ENCODE results near the gene SPOP.
"Not testable (repeated sequence)": the region's sequence is repeated elsewhere in the genome, so short reads cannot be mapped to it uniquely, and the experiment has no call there.

The SPOP gene

DNA sequence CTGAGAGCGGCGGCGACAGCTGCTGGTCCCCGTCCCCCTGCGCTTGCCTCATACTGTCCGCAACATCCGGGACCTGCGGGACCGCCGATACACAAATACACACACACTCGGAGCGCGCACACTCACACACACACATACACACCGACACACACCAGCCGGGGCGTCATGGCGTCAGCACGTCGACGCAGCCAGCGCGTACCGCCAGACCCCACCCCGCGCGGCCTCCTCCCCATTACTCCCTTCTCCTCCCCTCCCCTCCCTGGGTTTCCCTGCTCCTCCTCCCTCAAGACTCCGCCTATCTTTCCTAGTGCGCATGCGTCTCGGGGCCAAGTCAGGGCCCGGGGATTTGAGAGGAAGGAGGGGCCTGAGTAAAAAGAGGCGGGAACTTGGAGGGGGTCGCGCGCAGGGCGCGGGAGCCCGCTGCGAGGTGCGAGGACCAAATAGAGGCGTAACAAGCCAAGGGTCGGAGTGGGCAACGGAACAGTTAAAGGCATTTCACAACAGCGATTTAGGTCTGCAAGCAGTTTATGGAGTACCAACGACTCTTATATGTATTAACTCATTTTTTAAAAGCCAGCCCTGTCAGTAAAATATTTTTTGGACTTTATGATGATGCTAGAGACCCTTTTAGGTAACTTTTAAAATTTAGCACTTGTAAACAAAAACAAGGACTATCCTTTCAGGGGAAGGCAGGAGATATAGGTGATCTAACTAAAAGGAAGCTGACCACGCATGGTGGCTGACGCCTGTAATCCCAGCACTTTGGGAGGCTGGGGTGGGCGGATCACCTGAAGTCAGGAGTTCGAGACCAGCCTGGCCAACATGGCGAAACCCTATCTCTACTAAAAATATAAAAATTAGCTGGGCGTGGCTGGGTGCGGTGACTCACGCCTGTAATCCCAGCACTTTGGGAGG, at the start of gene SPOP:
SPOP (minus strand) TSS at position 165 of the 915 bp plus-strand sequence. CDS start 55,287 bp downstream, outside the sequence.
- in situ Hi-C loops (cut with HindIII; ENCODE audit: low sequenced_read_pairs), result no loop called here

DNA sequence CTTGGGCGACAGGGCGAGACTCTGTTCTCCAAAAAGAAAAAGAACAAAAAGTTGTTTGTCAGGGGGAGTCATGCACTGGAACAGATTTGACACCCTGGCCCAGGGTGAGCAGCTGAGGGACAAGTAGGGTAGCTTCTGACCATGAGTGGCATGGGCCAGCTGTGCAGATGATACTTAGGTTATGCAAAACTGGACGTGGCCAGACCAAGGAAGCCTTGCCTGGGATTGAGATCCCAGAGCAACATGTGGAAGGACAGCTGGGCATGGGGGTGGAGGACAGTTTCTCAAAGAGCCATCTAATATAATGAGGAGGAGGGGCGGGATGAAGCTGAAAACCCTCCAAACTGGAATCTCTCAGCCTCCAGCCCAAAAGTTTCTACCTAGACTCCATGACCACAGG, 49.5 kb upstream of the SPOP start:
- in situ Hi-C loops (cut with HindIII; ENCODE audit: low sequenced_read_pairs), result no loop called here

DNA sequence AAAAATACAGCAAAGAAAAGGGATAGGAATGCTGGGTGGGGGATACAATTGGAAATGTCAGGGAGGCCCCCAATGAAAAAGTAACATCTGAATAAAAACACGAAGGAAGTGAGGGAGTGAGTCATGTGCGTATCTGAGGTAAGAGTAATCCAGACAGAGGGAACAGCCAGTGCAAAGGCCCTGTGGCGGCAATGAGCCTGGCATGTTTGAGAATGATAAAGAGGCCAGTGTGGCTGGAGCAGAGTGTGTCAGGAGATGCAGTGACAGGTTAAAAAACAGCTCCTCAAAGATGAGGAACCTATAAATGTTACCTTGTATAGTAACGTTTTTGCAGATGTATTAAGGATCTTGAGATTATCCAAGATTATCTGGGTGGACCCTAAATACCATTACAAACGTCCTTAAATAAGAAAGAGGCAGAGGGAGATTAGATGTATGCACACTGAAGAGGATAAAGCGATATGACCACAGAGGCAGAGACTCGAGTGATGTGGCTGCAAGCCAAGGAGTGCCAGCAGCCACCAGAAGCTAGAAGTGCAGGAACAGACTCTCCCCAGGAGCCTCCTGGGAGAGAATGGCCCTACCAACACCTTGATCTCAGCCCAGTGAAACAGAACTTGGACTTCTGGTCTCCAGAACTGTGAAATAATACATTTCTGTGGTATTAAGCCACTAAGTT, 47.7 kb upstream of the SPOP start:
- in situ Hi-C loops (cut with HindIII; ENCODE audit: low sequenced_read_pairs), result no loop called here

DNA sequence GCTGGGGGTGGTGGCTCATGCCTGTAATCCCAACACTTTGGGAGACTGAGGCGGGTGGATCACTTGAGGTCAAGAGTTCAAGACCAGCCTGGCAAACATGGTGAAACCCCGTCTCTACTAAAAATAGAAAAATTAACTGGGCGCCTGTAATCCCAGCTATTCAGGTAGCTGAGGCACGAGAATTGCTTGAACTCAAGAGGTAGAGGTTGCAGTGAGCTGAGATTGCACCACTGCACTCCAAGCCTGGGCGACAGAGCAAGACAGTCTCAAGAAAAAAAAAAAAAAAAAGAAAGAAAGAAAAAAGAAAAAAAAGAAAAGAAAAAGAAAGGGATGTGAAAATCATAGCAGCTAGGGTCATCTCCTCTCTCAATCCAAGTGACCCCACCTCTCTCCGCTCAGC, 46.7 kb upstream of the SPOP start:
- in situ Hi-C loops (cut with HindIII; ENCODE audit: low sequenced_read_pairs), result not testable (repeated sequence)

DNA sequence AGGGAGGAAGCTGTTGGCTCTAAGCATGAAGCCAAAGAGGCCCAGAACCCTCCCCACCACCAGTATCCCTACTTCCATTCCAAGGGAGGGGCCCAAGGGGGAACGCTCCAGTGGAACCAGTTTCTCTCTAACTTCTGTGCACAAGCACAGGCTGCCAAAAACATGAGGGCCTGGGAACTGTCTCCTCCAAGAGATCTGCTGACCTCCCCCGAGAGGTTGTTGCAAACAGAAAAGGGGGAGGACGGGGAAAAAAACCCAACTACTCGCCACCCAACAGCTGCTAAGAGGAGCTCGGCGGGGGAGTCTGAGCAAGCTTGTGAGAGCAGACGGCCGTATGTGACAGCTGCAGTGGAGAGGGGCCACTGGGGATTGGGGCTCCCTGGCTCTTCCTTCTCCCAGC, 45.5 kb upstream of the SPOP start:
- in situ Hi-C loops (cut with HindIII; ENCODE audit: low sequenced_read_pairs), result no loop called here

DNA sequence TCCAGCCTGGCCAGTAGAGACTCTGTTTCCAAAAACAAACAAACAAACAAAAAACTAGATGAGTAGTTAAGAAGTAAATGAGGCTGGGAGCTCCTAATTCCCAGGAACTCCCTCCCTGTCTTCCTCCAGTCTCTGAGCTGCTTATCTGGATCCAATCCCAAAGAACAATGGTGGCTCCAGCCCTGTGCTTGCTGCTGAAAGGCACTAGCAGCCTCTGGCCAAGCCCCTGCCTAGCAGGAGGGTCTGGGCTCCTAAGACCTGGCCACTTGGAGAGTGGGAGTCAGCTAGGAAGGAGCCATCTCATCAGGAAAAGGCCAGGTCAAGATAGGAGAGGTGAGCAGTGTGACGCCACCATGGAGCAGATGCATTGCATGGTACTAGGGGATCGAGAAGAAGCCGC, 44.2 kb upstream of the SPOP start:
- in situ Hi-C loops (cut with HindIII; ENCODE audit: low sequenced_read_pairs), result no loop called here

DNA sequence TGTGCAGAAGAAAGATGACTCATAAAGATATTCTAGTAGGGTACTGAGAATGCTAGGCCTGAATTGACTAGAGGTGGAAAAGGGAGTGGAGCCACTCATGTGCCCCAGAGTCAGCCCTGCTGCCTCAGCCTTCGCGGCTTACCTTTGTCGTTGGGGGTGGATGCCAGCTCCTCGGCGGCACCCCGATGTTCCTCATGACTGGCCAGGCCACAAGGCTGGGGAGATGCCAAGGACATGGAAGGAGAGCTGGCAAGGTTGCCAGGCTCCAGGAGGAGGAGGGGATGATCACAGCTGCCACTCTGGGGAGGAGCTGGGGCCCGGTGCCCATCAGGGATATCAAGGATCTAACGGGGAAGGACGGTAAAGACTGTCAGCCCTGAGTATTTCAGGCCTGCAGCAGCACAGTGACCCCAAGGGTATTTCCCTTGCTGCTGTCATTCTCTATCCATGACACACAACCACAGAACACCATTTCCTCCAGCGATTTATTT, 39.5 kb upstream of the SPOP start:
- in situ Hi-C loops (cut with HindIII; ENCODE audit: low sequenced_read_pairs), result no loop called here

DNA sequence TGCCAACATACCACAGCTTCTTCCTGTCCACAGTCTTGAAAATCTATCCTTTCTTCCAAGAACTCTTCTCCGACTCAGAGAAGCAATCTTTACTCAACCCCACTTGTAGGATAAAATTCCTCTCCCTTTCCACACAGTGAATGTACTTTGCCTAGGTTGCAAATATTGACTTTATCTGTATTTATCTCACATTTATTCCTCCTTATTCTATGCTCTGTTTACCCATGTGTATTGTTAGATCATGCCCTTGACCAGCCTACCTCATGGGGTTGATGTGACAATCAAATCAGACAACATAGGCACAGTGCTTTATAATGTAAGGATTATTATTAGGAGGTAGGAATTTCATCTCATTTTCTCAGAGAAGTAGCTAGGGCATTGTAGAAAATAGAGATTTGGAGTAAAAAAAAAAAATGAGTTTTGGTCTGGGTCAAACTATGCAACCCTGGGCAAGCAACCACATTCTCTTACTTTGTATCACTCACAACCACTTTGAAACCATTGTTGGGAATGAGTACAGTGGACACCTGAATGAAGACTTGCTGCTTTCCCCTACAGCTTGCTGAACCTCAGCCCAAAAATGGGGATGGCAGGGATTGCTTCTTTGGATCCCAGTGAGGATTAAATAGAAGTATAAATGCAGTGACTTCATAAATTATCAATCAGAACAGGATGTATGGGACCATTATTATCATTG, 38.9 kb upstream of the SPOP start:
- in situ Hi-C loops (cut with HindIII; ENCODE audit: low sequenced_read_pairs), result no loop called here

DNA sequence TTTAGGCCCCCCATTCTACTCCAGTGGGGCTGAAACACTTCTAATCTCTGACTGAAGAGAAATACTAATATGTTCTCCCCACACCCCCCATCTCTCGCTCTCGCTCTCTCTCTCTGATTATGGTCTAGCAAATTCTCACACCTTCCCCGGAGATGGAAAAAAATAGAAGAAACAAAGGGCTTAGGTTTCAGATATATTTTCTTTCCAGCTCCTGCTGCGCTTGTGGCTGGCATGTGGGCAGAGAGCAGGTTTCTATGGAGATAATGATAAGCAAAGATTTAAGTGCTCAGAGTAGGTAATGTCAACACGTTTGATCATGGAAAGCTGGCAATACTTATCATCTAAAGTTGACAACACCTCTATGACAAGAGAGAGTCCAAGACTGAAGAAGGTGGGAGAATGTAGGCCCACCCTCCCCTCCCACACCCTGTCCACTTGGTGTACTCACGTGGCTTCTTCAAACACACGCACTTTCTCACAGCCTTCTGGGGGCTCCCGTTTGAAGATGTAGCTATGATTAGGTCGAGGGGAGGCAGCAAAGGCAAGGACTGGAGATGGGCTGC, 37.9 kb upstream of the SPOP start:
- in situ Hi-C loops (cut with HindIII; ENCODE audit: low sequenced_read_pairs), result no loop called here

DNA sequence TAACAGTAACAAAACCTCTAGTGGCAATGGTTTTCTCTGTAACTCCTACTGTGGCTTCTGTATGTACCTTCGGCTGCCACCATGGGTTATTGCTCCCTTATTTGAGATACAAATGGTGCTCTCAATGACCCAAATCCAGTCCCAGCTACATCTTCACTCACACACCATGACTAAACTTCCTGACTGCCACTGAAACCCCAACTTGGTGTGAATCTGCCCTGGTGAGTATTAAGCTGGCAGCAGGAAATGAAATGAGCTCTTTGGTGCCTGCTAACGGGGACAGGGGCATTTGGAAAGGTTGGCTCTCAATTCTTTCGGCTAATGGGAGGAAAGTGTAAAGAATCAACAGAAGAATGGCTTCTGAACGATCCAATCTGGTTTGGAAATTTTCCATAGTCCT, 37.3 kb upstream of the SPOP start:
- in situ Hi-C loops (cut with HindIII; ENCODE audit: low sequenced_read_pairs), result no loop called here

DNA sequence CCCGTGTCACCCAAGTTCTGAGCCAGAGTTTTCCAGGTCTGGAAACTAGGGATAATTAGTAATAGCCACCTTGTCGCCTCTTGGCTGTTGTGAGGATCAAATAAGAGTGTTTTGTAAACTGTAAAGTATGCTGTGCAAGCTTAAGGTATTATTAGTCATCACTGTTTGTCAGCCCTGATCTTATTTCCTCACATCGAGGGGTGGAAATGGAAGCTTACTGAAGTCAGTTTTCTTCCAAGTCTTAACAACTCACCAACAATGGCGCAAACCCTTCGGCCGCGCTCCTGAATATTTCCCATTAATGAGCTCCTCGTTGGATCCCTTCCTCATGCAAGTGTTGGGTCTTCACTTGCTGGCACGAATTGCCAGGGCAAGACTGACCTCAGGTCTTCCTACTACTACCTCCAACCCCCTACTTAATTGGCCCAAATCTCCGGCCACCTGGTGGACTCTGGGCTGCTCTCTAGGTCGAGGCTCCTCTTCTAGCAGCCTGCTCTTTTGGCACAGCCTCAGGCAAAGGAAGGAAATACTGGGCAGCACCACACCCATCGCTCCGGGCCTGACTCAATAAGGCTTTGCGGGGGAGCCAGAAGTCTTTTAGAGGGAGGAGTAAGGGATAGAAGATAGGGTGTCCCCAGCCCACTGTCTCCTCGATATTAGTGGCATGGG, 30.8 kb upstream of the SPOP start:
- in situ Hi-C loops (cut with HindIII; ENCODE audit: low sequenced_read_pairs), result no loop called here

DNA sequence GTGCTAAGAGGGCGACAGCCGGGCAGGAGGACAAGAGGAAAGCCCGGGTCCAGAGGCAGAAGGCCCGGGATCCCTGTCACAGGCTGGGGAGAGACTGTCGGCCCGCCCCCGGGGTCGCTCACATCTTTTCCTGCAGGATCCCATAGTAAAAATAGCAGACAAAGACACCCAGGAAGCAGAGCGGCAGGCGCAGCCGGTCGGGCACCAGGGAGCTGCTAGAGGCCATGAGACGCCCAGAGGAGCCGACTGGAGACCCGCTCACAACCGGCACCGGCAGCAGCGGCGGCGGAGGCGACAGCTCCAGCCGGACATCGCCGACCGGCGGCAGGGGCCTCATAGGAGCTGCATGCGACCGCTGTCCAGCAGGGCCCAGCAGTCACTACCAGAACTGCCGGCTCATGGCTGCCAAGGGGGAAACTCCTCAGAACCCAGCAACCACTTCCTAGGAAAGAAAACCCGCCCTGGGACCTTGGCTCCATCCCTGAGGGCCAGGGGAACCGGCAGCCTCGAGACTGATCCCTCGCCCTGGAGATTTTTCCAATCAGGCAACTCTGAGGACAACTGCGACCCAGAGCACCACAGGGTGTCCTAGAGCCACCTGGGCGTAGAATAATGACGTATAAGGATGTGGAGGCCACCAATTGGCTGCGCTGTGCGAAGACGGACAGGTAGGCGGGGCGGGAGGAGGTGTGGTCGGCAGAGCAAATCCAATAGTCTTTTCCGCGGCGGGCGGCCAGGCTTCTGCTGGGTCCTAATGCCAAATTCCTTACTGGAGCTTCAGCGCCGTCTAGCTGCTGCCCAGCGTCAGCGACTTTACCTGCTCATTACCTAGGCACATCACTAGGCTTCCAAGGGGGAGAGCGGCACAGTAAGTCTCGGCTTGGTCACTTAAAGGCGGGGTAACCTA, 30.0 kb upstream of the SPOP start, which contains the start of gene SLC35B1:
SLC35B1 (minus strand) TSS at position 357 of the 907 bp plus-strand sequence; CDS start at position 226, 131 bp downstream.
- in situ Hi-C loops (cut with HindIII; ENCODE audit: low sequenced_read_pairs), result no loop called here

DNA sequence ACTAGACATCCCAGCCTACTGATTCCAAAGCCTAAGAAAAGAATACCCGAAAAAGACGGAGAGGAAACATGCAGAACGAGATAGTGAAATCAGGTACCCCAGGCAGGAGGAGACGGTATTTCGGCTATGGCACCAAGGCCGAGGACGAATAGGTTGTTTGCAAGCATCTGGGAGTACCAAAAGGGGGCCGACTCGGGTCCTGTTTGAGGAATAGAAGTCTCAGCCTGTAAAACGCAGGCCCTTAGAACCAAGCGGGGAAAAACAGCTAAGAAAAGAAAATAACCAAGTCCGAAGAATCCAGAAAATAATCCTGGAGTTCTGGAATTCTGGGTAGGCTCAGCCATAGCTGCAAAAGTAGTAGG, 29.3 kb upstream of the SPOP start:
- in situ Hi-C loops (cut with HindIII; ENCODE audit: low sequenced_read_pairs), result no loop called here

DNA sequence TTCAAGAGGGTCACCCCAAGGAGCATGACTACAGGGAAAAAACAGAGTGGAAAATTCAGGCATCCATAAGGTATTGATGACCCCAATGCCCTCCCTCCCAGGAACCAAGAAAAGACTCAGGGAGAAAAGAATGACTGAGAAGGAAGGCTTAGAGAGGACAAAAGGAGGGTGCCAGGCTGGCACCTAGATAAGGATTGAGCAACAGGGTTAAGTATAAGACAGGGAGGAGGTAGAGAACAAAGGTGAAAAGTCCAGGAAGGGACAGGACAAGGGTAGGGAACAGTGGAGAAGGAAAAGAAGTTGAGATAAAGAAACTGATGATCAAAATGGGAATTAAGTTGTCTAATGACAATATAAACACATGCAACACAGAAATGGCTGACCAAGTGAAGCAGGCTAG, 27.4 kb upstream of the SPOP start:
- in situ Hi-C loops (cut with HindIII; ENCODE audit: low sequenced_read_pairs), result no loop called here

DNA sequence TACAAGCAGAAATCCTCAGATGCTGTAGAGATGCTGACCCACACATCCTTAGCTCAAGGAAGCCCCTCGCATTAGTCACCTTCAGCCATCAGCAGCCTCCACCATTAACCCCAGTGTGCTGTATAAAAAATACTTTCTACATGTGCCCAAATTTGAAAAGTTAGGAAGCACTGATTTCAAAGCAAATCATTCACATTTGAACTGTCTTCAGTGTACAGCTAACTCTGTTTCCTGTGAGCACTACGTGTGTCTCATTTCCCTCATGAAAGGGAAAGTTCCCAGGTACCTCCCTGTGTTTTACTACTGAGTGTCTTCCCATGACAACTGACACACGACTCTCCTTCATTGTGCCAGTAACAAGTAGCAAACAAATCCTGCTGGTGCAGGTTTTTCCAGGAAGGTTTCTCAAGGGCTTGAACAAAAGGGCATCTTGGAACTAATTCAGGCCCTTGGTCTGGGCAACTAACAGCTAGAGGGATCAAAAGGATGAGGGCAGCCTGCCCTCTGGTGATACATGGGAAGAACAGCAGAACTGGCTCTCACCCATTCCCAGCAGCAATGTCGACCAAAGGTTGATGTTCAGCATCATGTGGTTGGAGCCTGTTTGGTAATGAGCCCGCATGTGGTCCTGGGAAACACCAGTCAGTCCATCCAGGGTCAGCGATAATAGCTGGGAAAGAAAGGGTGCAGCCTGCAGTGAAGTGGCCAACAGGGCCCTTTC, 25.8 kb upstream of the SPOP start:
- in situ Hi-C loops (cut with HindIII; ENCODE audit: low sequenced_read_pairs), result no loop called here

DNA sequence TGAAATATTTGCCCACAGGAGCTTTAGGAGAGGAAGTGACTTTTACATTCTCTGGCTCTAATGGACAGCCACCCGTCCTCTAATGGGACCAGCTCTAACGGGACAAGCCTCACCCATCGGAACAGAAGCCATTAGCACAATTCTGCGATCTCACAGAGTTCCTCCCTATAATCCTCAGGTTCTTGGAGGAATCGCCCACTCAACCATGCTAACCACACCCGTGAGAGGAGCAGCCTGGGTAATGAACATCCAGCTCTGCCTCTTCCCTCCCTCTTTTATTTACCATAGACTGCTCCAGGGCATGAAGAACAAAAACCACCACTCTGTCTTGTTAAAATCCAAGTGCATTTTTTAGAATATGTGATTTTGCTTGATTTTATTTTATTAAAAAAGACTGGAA, 23.1 kb upstream of the SPOP start:
- in situ Hi-C loops (cut with HindIII; ENCODE audit: low sequenced_read_pairs), result no loop called here

DNA sequence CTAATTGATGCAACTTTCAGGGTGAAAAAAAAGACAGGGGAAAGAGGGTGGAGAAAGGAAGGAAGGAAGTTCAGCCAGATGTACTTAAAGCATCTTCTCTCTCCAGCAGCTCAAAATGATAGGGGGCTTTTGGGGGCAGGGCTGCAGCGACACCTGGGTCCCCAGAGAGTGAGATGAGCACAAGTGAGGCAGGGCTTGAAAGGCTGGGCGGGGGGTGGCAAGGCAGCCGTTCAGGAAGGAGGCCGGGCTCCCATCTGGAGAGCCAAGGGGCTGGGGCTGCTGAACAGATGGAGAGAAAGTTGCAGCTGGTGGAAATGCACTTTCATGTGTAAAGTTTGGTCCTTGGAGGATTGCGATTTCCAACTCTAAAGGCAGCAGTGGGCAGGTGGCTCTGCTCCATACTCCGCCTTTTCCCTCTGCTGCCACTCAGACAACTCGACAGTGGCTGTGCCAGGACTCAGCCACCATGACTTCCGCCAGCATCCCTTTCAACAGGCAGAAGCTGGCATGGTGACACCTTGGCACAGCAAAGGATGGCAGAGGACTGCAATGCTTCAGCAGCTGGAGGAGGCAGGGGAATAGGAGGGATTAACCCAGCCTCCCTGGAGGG, 22.2 kb upstream of the SPOP start:
- in situ Hi-C loops (cut with HindIII; ENCODE audit: low sequenced_read_pairs), result no loop called here

DNA sequence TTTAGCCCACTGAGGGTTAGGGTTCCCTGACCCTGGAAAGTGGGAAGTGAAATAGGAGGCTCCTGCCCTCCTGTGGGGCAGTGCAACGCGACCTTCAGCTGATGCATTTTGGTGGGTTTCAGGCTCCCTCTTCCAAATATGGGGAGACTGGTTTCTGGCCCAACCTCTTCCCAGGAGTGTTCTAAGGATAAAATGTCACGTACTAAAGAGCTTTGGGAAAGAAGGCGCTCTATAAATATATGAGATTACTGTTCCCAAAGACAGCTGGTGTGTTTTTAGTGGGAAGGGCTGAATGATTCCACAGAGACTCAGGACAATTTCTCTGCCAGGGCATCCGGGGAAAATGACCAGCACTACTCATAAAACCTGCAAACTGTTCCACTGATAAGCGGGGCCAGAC, 20.1 kb upstream of the SPOP start:
- in situ Hi-C loops (cut with HindIII; ENCODE audit: low sequenced_read_pairs), result no loop called here
